Fibroblast of upper back skin (primary cell): ENCODE measurements around the gene KIAA0408.
"Not testable (repeated sequence)": the region's sequence is repeated elsewhere in the genome, so short reads cannot be mapped to it uniquely, and the experiment has no call there.

ENCODE experiments used
- DNase-seq: peaks from one replicate; pipeline ENCODE4 v3.0.0-alpha.2; 2013

The KIAA0408 gene

GRCh38 chr6:127462376-127462775 lies 3.2 kb upstream of the KIAA0408 start:
- no peak for DNase-seq

GRCh38 chr6:127460465-127460864 lies 1.3 kb upstream of the KIAA0408 start:
- no peak for DNase-seq

GRCh38 chr6:127458817-127459216 lies 372 bp downstream of the KIAA0408 start:
- peak; percentile 31 for DNase-seq

- no peak for DNase-seq
Observed at GRCh38 chr6:127458222-127458621, 967 bp downstream of the KIAA0408 start.

GRCh38 chr6:127457456-127458064 lies 1.6 kb downstream of the KIAA0408 start:
- peak; percentile 89 for DNase-seq

- DNase-seq: no peak
Observed at GRCh38 chr6:127456465-127456864, 2.7 kb downstream of the KIAA0408 start.

GRCh38 chr6:127453845-127454619 lies 5.2 kb downstream of the KIAA0408 start:
- peak; percentile 17 for DNase-seq

GRCh38 chr6:127452803-127453202 lies 6.4 kb downstream of the KIAA0408 start:
- DNase-seq: no peak

- no peak for DNase-seq
Observed at GRCh38 chr6:127451388-127451787, 7.8 kb downstream of the KIAA0408 start.

GRCh38 chr6:127447780-127448179 lies 11.4 kb downstream of the KIAA0408 start:
- no peak for DNase-seq

- no peak for DNase-seq
Observed at GRCh38 chr6:127446356-127446755, 12.8 kb downstream of the KIAA0408 start.

GRCh38 chr6:127441881-127442280 lies 17.3 kb downstream of the KIAA0408 start:
- no peak for DNase-seq

GRCh38 chr6:127439718-127440117 lies 19.5 kb downstream of the KIAA0408 start:
- no peak for DNase-seq

- no peak for DNase-seq
Observed at GRCh38 chr6:127436578-127437110, 22.5 kb downstream of the KIAA0408 start.

GRCh38 chr6:127435626-127436220 lies 23.5 kb downstream of the KIAA0408 start:
- DNase-seq: no peak

GRCh38 chr6:127434651-127435050 lies 24.5 kb downstream of the KIAA0408 start:
- DNase-seq: no peak

- DNase-seq: not testable (repeated sequence)
Observed at GRCh38 chr6:127428562-127428961, 30.6 kb downstream of the KIAA0408 start.

GRCh38 chr6:127423921-127424320 lies 35.3 kb downstream of the KIAA0408 start:
- no peak for DNase-seq

- DNase-seq: not testable (repeated sequence)
Observed at GRCh38 chr6:127421164-127421563, 38.0 kb downstream of the KIAA0408 start.

GRCh38 chr6:127420556-127420955 lies 38.6 kb downstream of the KIAA0408 start:
- DNase-seq: peak; percentile 90

- DNase-seq: no peak
Observed at GRCh38 chr6:127415096-127415495, 44.1 kb downstream of the KIAA0408 start.

- not testable (repeated sequence) for DNase-seq
Observed at GRCh38 chr6:127413123-127413522, 46.1 kb downstream of the KIAA0408 start.

- not testable (repeated sequence) for DNase-seq
Observed at GRCh38 chr6:127412016-127412415, 47.2 kb downstream of the KIAA0408 start.
